ENCODE measurements around the gene SCN9A.

SCN9A gene

DNA sequence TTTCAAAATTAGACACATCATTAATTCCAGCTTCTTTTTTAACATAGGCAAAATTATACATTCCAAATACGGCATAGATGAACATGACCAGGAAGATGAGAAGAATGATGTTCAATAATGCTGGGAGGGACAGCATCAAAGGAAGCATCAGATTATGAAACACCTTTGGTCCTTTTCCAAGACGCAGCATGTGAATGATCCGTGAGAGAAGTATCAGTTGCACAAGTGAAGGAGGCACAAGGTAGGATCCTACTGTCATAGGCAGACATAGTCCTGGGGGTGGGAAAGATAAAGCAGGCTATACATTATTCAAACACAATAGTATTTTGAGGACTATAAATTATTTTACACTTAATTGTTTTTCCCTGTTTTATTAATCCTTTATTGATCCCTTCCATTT, 30.6 kb upstream of the SCN9A start:
- Histone ChIP-seq H3K4me3 (no peak overlapping the region), H3K4me2 (no peak overlapping the region)
- TF ChIP-seq Cebpa-rat (IDR thresholded peaks at IDR 0.05) = no peak

DNA sequence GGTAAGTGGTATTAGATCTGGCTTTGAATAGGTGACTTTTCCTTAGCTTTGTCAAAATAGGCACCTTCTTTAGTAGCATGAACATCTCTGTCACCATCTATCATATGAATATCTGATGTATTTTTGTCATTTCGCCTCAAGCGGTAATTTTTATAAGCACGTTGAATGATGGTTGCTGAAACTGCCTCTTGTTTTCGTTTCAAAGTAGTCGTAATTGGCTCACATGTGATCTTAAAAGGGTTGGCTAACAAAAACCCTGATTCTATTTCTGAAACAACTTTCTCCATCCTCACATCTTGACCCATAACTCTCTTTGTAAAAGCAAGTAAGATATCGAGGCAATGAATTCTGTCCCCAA, 29.8 kb upstream of the SCN9A start:
- H3K9me3 ChIP-seq (replicated peaks in 1 of 11) = no peaks in the 10 kb centered on the region
- H3K27ac ChIP-seq = no peak overlapping the region
- H3K9ac ChIP-seq = no peak overlapping the region
- no peaks in the 10 kb centered on the region for H3K27me3 ChIP-seq
- no peaks in the 10 kb centered on the region for H3K36me3 ChIP-seq
- no peak overlapping the region for H3K4me2 ChIP-seq
- no peak overlapping the region for H3K4me3 ChIP-seq
- no peaks in the 10 kb centered on the region for H4K20me1 ChIP-seq
- H3K4me1 ChIP-seq = peaks cover 0 to 24% (median 0%) of the 10 kb centered on the region in 10 experiments; a peak in 7 of 20 replicates
- TF ChIP-seq Cebpa-rat (IDR thresholded peaks at IDR 0.05) = no peak

More for the DNA sequence above, 30.6 kb upstream of the SCN9A start:
- Histone ChIP-seq H4K20me1 (no peaks in the 10 kb centered on the region), H3K27me3 (no peaks in the 10 kb centered on the region), H3K9ac (no peak overlapping the region), H3K4me1 (peaks cover 0 to 32% (median 0%) of the 10 kb centered on the region in 10 experiments; a peak in 7 of 20 replicates), H3K36me3 (no peaks in the 10 kb centered on the region), H3K27ac (no peak overlapping the region), H3K9me3 (replicated peaks in 1 of 11) (no peaks in the 10 kb centered on the region)

DNA sequence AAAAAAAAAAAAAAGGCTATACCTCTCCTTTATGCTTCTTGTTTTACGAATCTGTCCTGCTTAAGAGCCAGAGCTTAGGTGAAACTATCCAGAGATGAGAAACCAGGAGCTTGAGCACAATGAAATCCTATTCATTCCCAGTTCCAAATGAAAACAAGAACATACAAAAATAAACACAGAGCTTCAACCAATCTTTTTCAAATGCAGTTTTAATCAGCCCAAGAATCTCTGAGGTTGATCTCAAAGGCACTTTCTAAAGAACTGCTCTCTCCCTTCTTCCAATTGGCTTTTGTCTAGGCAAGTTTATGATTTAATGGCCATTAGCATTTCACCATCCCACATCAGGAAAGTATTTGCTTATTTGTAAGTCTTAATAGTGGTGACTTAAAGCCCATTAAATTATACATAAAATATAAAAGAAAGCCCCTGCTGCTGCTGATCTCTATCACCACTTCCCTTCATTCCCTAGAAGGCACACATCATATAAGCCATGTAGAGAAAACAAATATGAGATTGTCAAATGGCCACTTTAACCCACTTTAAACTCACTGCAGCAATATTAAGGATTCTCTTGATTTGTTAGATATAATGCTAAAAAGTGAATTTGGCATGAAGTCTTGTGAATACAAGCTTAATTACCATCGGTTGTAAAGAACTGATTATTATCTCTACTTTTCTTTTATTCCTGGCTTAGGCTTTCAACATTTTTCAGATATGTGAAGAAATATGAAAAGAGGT, 29.3 kb upstream of the SCN9A start:
- H3K36me3 ChIP-seq = no peaks in the 10 kb centered on the region
- H3K27ac ChIP-seq = no peak overlapping the region
- H3K9me3 ChIP-seq (replicated peaks in 1 of 11) = no peaks in the 10 kb centered on the region
- H3K4me1 ChIP-seq = peaks cover 0 to 19% (median 0%) of the 10 kb centered on the region in 10 experiments; a peak in 7 of 20 replicates
- H3K27me3 ChIP-seq = no peaks in the 10 kb centered on the region
- no peak overlapping the region for H3K4me2 ChIP-seq
- no peak for TF ChIP-seq Cebpa-rat (IDR thresholded peaks at IDR 0.05)
- no peak overlapping the region for H3K9ac ChIP-seq
- H4K20me1 ChIP-seq = no peaks in the 10 kb centered on the region
- no peak overlapping the region for H3K4me3 ChIP-seq

DNA sequence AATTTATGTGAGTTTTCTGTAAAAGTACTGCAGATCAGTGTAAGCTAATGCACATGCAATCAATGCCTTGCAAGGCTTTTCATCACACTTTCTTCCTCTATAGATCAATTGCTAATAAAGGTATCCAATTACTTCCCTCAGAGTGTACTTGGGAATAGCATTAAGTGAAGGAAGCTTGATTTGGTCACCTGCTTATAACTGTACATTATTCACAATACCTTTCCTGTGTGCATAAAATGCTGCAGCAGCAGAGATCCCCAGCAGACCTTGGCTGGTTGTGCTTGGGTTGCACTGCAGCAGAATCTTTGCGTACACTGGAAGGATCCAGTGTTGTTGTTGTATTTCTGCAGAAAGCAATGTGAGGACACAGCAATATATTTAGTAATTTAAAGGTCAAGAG, 18.5 kb upstream of the SCN9A start:
- peaks cover 0 to 3% (median 0%) of the 10 kb centered on the region in 10 experiments; a peak in 1 of 20 replicates for H3K4me1 ChIP-seq
- no peak overlapping the region for H3K9ac ChIP-seq
- H3K4me2 ChIP-seq = no peak overlapping the region
- no peak overlapping the region for H3K4me3 ChIP-seq
- no peak overlapping the region for H3K27ac ChIP-seq
- H3K36me3 ChIP-seq = no peaks in the 10 kb centered on the region
- TF ChIP-seq Cebpa-rat (IDR thresholded peaks at IDR 0.05) = no peak
- no peaks in the 10 kb centered on the region for H3K9me3 ChIP-seq (replicated peaks in 1 of 11)
- H4K20me1 ChIP-seq = no peaks in the 10 kb centered on the region
- no peaks in the 10 kb centered on the region for H3K27me3 ChIP-seq

DNA sequence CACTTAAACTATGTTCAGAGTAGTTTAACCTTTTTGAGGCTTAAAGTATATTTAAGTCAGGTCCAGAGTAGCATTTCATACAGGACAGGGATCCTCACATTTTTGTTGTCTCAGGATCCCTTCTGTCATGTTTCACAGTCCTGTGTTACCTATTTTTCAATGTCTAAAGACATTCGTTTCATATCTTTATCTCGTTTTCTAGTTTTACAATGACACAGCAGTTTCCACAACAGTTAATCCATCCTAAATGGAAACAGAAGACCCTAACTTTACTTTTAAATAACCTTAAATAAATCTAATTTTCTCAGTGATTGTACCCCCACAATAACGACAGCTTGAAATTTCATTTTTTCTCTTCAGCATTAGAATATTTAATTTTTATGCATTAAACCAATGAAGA, 17.3 kb upstream of the SCN9A start:
- Histone ChIP-seq H3K27me3 (no peaks in the 10 kb centered on the region), H3K9me3 (replicated peaks in 1 of 11) (no peaks in the 10 kb centered on the region), H4K20me1 (no peaks in the 10 kb centered on the region), H3K4me3 (no peak overlapping the region), H3K4me1 (peaks cover 4 to 15% (median 6%) of the 10 kb centered on the region in 10 experiments; a peak in 15 of 20 replicates), H3K4me2 (no peak overlapping the region), H3K9ac (no peak overlapping the region), H3K36me3 (no peaks in the 10 kb centered on the region), H3K27ac (no peak overlapping the region)
- no peak for TF ChIP-seq Cebpa-rat (IDR thresholded peaks at IDR 0.05)

DNA sequence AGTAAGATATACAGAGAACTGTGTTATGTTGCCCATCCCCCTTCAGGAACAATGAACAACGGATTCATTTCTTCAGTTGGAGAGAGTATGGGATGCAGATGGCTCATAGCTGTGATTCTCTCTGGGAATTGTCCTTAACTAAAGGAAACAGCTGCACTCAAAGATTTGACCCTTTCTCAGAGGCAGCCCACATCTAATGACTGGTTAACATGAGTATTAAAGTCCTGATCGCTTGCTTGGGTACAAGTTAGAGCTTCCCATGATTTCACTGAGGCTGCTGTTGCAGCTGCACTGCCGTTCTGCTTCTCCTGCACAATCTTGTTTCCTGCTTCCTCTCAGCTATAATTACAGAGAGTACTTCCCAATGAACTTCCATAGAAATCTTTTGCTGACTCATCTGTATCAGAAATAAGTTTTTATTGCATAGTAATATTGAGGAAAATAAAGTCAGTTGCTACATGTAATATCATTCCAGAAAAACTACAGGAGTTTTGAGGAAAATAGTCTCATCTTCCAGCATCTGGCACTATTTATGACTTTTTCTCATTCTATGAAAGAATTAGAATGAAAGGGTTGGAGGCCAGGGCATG, 12.8 kb upstream of the SCN9A start:
- Histone ChIP-seq H3K36me3 (no peaks in the 10 kb centered on the region), H3K4me3 (no peak overlapping the region), H3K9ac (0 out of 22 replicates have a peak overlapping the region, but pooled peaks of 1 of the 11 experiments have one; percentile 25), H3K9me3 (replicated peaks in 1 of 11) (no peaks in the 10 kb centered on the region), H3K4me2 (peak overlapping the region in 9 of 11 experiments; percentile 15 to 88 (median 39); a peak in 14 of 22 replicates), H3K27ac (no peak overlapping the region), H3K4me1 (peaks cover 4 to 25% (median 6%) of the 10 kb centered on the region in 10 experiments; a peak in 15 of 20 replicates), H4K20me1 (no peaks in the 10 kb centered on the region), H3K27me3 (no peaks in the 10 kb centered on the region)
- no peak for TF ChIP-seq Cebpa-rat (IDR thresholded peaks at IDR 0.05)

DNA sequence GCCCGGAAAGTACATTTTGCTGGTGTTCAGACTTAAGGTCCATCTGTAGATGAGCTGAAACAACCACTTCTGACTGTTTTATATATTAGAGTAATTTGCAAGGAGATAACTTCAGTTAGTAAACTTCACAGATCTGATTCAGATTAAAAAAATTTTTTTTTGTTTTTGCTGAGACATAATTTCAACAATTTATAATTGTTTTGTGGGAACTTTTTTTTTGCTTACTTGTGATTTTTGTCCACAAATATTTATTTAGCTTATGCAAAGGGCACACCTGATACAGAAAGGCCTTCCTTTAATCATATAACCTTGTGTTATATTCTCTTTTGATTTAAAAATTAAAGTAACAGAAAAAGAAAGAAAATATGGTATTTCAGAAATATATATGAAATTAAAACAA, 9.6 kb upstream of the SCN9A start:
- Histone ChIP-seq H3K9me3 (replicated peaks in 1 of 11) (no peaks in the 10 kb centered on the region), H3K27me3 (no peaks in the 10 kb centered on the region), H3K9ac (no peak overlapping the region), H3K4me1 (peaks cover 4 to 25% (median 6%) of the 10 kb centered on the region in 10 experiments; a peak in 15 of 20 replicates), H3K36me3 (no peaks in the 10 kb centered on the region), H4K20me1 (no peaks in the 10 kb centered on the region), H3K4me3 (no peak overlapping the region), H3K4me2 (no peak overlapping the region), H3K27ac (no peak overlapping the region)
- TF ChIP-seq Cebpa-rat (IDR thresholded peaks at IDR 0.05) = no peak

DNA sequence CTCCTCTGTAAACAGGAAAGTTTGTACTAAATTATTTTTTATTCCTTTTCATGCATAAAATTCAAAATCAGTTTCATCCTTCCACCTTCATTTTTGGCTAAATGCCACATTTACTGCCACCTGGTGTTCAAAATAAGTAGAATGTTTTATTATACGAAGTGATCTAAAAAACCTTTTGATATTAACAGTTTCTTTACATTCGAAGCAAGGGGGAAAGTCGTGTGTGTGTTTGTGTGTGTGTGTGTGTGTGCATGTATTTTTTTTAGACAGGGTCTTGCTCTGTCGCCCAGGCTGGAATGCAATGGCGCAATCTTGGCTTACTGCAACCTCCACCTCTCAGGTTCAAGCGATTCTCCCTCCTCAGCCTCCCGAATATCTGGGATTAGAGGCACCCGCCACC, 9.0 kb upstream of the SCN9A start:
- no peaks in the 10 kb centered on the region for H3K27me3 ChIP-seq
- H3K9ac ChIP-seq = no peak overlapping the region
- TF ChIP-seq Cebpa-rat (IDR thresholded peaks at IDR 0.05) = no peak
- no peak overlapping the region for H3K27ac ChIP-seq
- H3K9me3 ChIP-seq (replicated peaks in 1 of 11) = no peaks in the 10 kb centered on the region
- peaks cover 4 to 25% (median 6%) of the 10 kb centered on the region in 10 experiments; a peak in 15 of 20 replicates for H3K4me1 ChIP-seq
- no peaks in the 10 kb centered on the region for H3K36me3 ChIP-seq
- H3K4me2 ChIP-seq = no peak overlapping the region
- no peaks in the 10 kb centered on the region for H4K20me1 ChIP-seq
- no peak overlapping the region for H3K4me3 ChIP-seq

DNA sequence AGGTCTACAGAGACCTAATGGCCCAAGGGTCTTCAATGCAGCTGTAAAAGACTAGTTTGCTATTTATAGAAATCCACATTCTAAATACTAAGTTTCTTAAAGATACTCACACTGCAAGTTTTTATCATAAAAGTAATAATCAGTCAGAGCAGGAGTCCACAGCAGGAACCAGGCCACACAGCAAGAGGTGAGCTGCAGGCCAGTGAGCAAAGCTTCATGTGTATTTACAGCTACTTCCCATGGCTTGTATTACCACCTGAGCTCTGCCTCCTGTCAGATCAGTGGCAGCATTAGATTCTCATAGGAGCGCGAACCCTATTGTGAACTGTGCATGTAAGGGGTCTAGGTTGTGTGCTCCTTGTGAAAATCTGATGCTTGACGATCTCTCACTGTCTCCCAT, 6.7 kb upstream of the SCN9A start:
- TF ChIP-seq Cebpa-rat (IDR thresholded peaks at IDR 0.05) = no peak
- Histone ChIP-seq H3K27me3 (no peaks in the 10 kb centered on the region), H3K4me2 (no peak overlapping the region), H4K20me1 (no peaks in the 10 kb centered on the region), H3K4me1 (peaks cover 0 to 7% (median 0%) of the 10 kb centered on the region in 10 experiments; a peak in 6 of 20 replicates), H3K27ac (no peak overlapping the region), H3K36me3 (no peaks in the 10 kb centered on the region), H3K9me3 (replicated peaks in 1 of 11) (no peaks in the 10 kb centered on the region), H3K4me3 (no peak overlapping the region), H3K9ac (no peak overlapping the region)

DNA sequence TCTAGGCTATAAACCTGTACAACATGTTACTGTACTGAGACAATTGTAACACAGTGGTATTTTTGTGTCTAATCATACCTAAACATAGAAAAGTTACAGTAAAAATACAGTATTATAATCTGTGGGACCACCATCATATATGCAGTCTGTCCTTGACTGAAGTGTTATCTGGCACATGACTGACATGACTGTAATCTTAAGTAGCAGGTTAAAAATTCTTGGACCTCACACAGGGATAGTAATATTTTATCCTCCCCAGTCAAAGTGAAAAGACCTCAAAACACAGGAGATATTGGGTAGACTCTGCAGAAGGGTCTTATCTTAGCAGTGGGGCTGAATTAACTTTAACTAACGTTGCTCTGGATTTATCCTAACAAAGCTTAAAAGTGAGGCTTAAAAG, 4.9 kb upstream of the SCN9A start:
- no peak overlapping the region for H3K4me3 ChIP-seq
- no peak overlapping the region for H3K4me2 ChIP-seq
- peaks cover 0 to 11% (median 4%) of the 10 kb centered on the region in 10 experiments; a peak in 8 of 20 replicates for H3K4me1 ChIP-seq
- no peaks in the 10 kb centered on the region for H3K9me3 ChIP-seq (replicated peaks in 1 of 11)
- H3K27me3 ChIP-seq = no peaks in the 10 kb centered on the region; a peak in 1 of 22 replicates
- no peak overlapping the region for H3K27ac ChIP-seq
- no peak overlapping the region for H3K9ac ChIP-seq
- H4K20me1 ChIP-seq = no peaks in the 10 kb centered on the region
- H3K36me3 ChIP-seq = no peaks in the 10 kb centered on the region
- TF ChIP-seq Cebpa-rat (IDR thresholded peaks at IDR 0.05) = no peak
